GM23248 (cell line): ENCODE results near the gene CSTPP1. TPM values are rescaled to one million over a fixed set of nuclear protein-coding genes. Genes with fewer than 3 reads are reported as not detected.

ENCODE experiments used
- DNase-seq: peaks from one replicate; pipeline ENCODE4 v3.0.0-alpha.2; 2015
- H2AFZ ChIP-seq: fragments of 200-600 bp; sonication (generic); 2 replicates; pipeline ENCODE4 v1.6.1; 2016; ENCODE audit warnings: antibody characterized with exemption
- H3F3A ChIP-seq: fragments of 200-600 bp; sonication (generic); 2 replicates; pipeline ENCODE4 v1.6.1; 2016; ENCODE audit warnings: mild to moderate bottlenecking, antibody characterized with exemption, mixed run types; ENCODE audit not compliant: insufficient read depth
- H3K27ac ChIP-seq: fragments of 200-600 bp; sonication (generic); 2 replicates; pipeline ENCODE4 v1.5.1; 2016; ENCODE audit warnings: mild to moderate bottlenecking
- H3K27me3 ChIP-seq: fragments of 200-600 bp; sonication (generic); replicated peaks from 2 replicates; pipeline ENCODE4 v1.6.1; 2016; ENCODE audit warnings: mild to moderate bottlenecking; ENCODE audit not compliant: insufficient read depth
- H3K36me3 ChIP-seq: fragments of 200-600 bp; sonication (generic); 2 replicates; pipeline ENCODE4 v1.6.1; 2016; ENCODE audit warnings: low read depth, mild to moderate bottlenecking
- H3K4me1 ChIP-seq: fragments of 200-600 bp; sonication (generic); 2 replicates; pipeline ENCODE4 v1.6.1; 2016; ENCODE audit warnings: mild to moderate bottlenecking; ENCODE audit not compliant: insufficient read depth
- H3K4me2 ChIP-seq: fragments of 200-600 bp; sonication (generic); one replicate; pipeline ENCODE4 v1.6.1; 2016; ENCODE audit warnings: mild to moderate bottlenecking; ENCODE audit not compliant: unreplicated experiment
- H3K4me3 ChIP-seq: fragments of 200-600 bp; sonication (generic); 2 replicates; pipeline ENCODE4 v1.5.1; 2016; ENCODE audit warnings: mild to moderate bottlenecking
- H3K79me2 ChIP-seq: fragments of 200-600 bp; sonication (generic); 2 replicates; pipeline ENCODE4 v1.6.1; 2016; ENCODE audit warnings: mild to moderate bottlenecking; ENCODE audit not compliant: insufficient read depth
- H3K9ac ChIP-seq: fragments of 200-600 bp; sonication (generic); 2 replicates; pipeline ENCODE4 v1.6.1; 2016; ENCODE audit warnings: mild to moderate bottlenecking
- H3K9me2 ChIP-seq: fragments of 200-600 bp; sonication (generic); 2 replicates; pipeline ENCODE4 v1.6.1; 2016; ENCODE audit warnings: mixed run types, mild to moderate bottlenecking, moderate library complexity; ENCODE audit not compliant: insufficient read depth
- H3K9me3 ChIP-seq: fragments of 200-600 bp; sonication (generic); one replicate; pipeline ENCODE4 v1.6.1; 2017; ENCODE audit warnings: low read depth
- H4K20me1 ChIP-seq: fragments of 200-600 bp; sonication (generic); 2 replicates; pipeline ENCODE4 v1.6.0; 2016; ENCODE audit not compliant: insufficient read depth
- EZH2 ChIP-seq: fragments of 200-600 bp; sonication (generic); IDR thresholded peaks from 2 replicates; pipeline ENCODE4 v1.6.1; 2018; ENCODE audit warnings: antibody characterized with exemption, mild to moderate bottlenecking; ENCODE audit not compliant: insufficient read depth, poor library complexity, severe bottlenecking
- EZH2phosphoT487 ChIP-seq: fragments of 200-600 bp; sonication (generic); IDR thresholded peaks from 2 replicates; pipeline ENCODE4 v1.6.1; 2018; ENCODE audit warnings: antibody characterized with exemption, moderate library complexity, mild to moderate bottlenecking, low read depth; ENCODE audit not compliant: insufficient read depth
- WGBS, 2 experiments: methylation state at CpG; one replicate each; pipeline ENCODE4 v1.1.6; 2015 to 2017; ENCODE audit warnings: low lambda C conversion rate in 2 of 2, low coverage in 1 of 2; ENCODE audit errors: missing lambda C conversion rate in 2 of 2; 5-methylcytosine and 5-hydroxymethylcytosine counted together
- in situ Hi-C: fragments of 300-500 bp; cut with MboI; formaldehyde crosslinking; loops from 2 replicates; pipeline ENCODE4 v1.15.0; 2020
- polyA plus RNA-seq: library from polyadenylated mRNA; unstranded; fragments of >200 nt; fragmentation: Nextera tagmentation; extraction: Ambion mirVana; gene quantifications from 2 replicates; pipeline ENCODE4 v1.2.1, GENCODE V29; 2016
- total RNA-seq: library from RNA; depleted of rRNA; stranded (reverse); fragments of >200 nt; shearing (Covaris generic); gene quantifications from 2 replicates; pipeline ENCODE4 v1.2.3, GENCODE V29; 2014

The CSTPP1 gene
- total and polyA plus RNA-seq, 2 experiments from 2014 or later = 21.7 to 39.9 TPM

DNA sequence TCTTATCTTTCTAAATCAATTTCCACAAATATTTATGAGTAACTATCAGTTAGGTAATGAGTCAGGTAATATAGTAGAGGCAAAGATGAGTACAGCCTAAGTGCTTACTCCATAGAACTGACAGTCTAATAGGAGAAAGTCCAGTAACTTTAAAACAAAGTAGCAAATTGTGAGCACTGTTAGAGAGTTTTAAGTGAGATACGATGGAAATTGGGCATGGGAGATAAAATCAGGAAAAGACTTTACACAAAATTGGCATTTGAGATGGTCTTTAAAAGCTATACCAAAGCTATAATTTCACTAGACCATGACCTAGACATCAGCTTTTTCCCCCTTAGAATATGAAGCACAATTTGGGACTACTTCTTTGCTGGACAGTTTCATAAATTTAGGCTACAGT is 113.7 kb downstream of the CSTPP1 start:
- in situ Hi-C loops = no loop called here
- Histone ChIP-seq H3K9ac (no peak overlapping the region), H2AFZ (no peak overlapping the region), H3K4me2 (no peak overlapping the region), H3K27ac (no peak overlapping the region), H3K36me3 (no peaks in the 10 kb centered on the region), H3K4me3 (no peak overlapping the region), H3K27me3 (no peaks in the 10 kb centered on the region), H3K9me2 (no peaks in the 10 kb centered on the region), H4K20me1 (no peaks in the 10 kb centered on the region), H3K79me2 (no peaks in the 10 kb centered on the region), H3K9me3 (no peaks in the 10 kb centered on the region), H3K4me1 (no peaks in the 10 kb centered on the region), H3F3A (no peaks in the 10 kb centered on the region)
- TF ChIP-seq EZH2phosphoT487 (no peak), EZH2 (no peak)
- no peak for DNase-seq
- WGBS, 2 experiments = 96 to 100% methylated on average over 1 of the region's 1 CpG

DNA sequence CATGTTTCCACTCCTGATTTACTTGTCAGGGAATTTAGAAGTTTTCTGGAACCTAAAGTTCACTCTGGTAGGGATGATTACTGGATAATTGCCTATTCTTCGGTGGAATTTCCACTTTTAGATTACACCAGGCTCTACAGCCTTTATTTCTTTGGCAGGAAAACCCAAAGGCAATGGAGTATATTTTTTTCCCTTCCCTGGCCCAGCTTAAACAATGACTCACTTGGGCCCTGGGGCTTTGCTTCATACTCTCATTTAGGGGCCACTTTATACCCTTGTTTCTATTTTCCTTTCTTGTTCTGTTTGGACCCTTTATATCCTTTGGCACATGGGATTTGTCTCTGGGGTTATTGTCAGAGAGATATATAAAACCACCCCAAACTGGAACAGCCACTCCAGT is 114.7 kb downstream of the CSTPP1 start:
- no peak overlapping the region for H3K4me3 ChIP-seq
- no peaks in the 10 kb centered on the region for H3K79me2 ChIP-seq
- no peaks in the 10 kb centered on the region for H4K20me1 ChIP-seq
- WGBS, 2 experiments = 10 to 15% methylated on average over 1 of the region's 1 CpG
- H3K4me2 ChIP-seq = no peak overlapping the region
- no peaks in the 10 kb centered on the region for H3K36me3 ChIP-seq
- H3K9ac ChIP-seq = no peak overlapping the region
- H3K9me2 ChIP-seq = no peaks in the 10 kb centered on the region
- H3K4me1 ChIP-seq = peaks cover 6% of the 10 kb centered on the region
- TF ChIP-seq EZH2phosphoT487 = no peak
- no peak for TF ChIP-seq EZH2
- H2AFZ ChIP-seq = no peak overlapping the region
- H3K27me3 ChIP-seq = no peaks in the 10 kb centered on the region
- in situ Hi-C loops = no loop called here
- peak; percentile 39 for DNase-seq
- no peaks in the 10 kb centered on the region for H3K9me3 ChIP-seq
- H3K27ac ChIP-seq = no peak overlapping the region
- peaks cover under 1% of the 10 kb centered on the region; the same call in 1 of the 2 replicates for H3F3A ChIP-seq

DNA sequence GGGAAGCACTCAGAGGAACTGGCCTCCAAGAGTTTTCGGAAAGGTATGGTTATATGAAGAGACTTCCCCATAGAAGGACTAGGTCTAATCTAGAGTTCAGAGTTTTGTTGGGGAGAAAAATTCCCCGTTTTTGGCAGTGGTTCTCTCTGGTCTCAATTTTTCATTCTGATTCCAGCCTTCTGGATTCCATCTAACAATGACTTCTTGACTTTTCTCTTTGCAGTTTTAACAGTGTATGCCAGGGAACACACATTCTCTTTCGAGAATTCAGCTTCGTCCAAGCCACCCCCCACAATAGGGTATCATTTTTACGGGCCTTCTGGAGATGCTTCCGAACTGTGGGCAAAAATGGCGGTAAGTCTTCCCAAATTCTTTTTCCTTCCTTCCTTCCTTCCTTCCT is 115.6 kb downstream of the CSTPP1 start:
- no peak overlapping the region for H3K4me3 ChIP-seq
- H3K9ac ChIP-seq = no peak overlapping the region
- no peaks in the 10 kb centered on the region for H3K27me3 ChIP-seq
- TF ChIP-seq EZH2 (no peak), EZH2phosphoT487 (no peak)
- no peaks in the 10 kb centered on the region for H3K36me3 ChIP-seq
- H3K79me2 ChIP-seq = no peaks in the 10 kb centered on the region
- no peaks in the 10 kb centered on the region for H3K9me2 ChIP-seq
- no peaks in the 10 kb centered on the region for H3K9me3 ChIP-seq
- 85% methylated on average over 7 of the region's 7 CpGs for WGBS, 2 experiments
- peaks cover 6% of the 10 kb centered on the region; the same call in 1 of the 2 replicates for H3F3A ChIP-seq
- H3K4me2 ChIP-seq = no peak overlapping the region
- no peak overlapping the region for H3K27ac ChIP-seq
- H2AFZ ChIP-seq = no peak overlapping the region
- in situ Hi-C loops = no loop called here
- H4K20me1 ChIP-seq = no peaks in the 10 kb centered on the region
- peaks cover 11% of the 10 kb centered on the region for H3K4me1 ChIP-seq
- no peak for DNase-seq

DNA sequence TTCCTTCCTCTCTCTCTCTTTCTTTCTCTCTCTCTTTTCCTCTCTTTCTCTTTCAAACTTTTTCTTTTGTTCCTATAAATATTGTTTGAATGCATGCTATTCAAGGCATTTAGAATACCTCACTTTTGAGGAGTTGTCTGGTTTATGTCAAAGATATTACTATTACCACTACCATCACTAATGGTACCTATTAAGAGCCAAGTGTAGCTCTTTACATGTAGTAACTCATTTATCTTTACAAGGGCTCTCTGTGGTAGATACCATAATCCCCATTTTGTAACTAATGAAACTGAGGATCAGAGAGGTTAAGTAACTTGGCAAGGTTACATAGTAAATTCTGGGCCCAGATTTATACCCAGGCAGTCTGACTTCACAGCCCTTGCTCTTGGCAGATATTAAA is 116.0 kb downstream of the CSTPP1 start:
- Histone ChIP-seq H3K27ac (no peak overlapping the region), H3K9ac (no peak overlapping the region), H3K4me3 (no peak overlapping the region), H4K20me1 (no peaks in the 10 kb centered on the region), H3K27me3 (no peaks in the 10 kb centered on the region), H3K79me2 (no peaks in the 10 kb centered on the region), H3F3A (peaks cover 6% of the 10 kb centered on the region; the same call in 1 of the 2 replicates), H3K9me3 (no peaks in the 10 kb centered on the region), H3K36me3 (no peaks in the 10 kb centered on the region), H3K9me2 (no peaks in the 10 kb centered on the region), H2AFZ (no peak overlapping the region), H3K4me1 (peaks cover 11% of the 10 kb centered on the region), H3K4me2 (no peak overlapping the region)
- no peak for TF ChIP-seq EZH2
- TF ChIP-seq EZH2phosphoT487 = no peak
- in situ Hi-C loops = no loop called here
- DNase-seq = no peak

DNA sequence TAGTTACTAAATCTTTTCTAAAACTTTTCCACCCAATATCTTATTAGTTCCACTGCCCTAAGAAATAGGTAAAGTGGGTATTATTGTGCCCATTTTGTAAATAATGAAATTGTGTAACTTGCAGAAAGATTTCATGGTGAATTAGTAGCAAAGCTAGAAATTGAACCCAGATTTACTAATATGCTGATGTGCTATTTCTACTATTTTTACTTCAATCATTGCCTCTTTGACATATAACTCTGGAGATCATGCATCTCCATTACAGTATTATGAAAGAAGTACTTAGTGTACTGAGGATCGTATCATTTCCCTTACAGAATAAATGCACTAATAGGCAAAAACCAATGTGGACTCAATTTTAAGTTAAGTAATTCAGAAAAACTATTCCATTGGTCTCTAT is 119.0 kb downstream of the CSTPP1 start:
- Histone ChIP-seq H3F3A (peaks cover 6% of the 10 kb centered on the region; the same call in 1 of the 2 replicates), H3K36me3 (no peaks in the 10 kb centered on the region), H3K4me1 (peaks cover 12% of the 10 kb centered on the region), H3K9me3 (no peaks in the 10 kb centered on the region), H3K4me2 (no peak overlapping the region), H3K9ac (no peak overlapping the region), H4K20me1 (no peaks in the 10 kb centered on the region), H3K4me3 (no peak overlapping the region), H3K27ac (no peak overlapping the region), H2AFZ (no peak overlapping the region), H3K79me2 (no peaks in the 10 kb centered on the region), H3K27me3 (no peaks in the 10 kb centered on the region), H3K9me2 (no peaks in the 10 kb centered on the region)
- in situ Hi-C loops = no loop called here
- no peak for DNase-seq
- WGBS, 2 experiments = 53 to 65% methylated on average over 1 of the region's 1 CpG
- no peak for TF ChIP-seq EZH2
- TF ChIP-seq EZH2phosphoT487 = no peak
